Stimulated activated CD8-positive, alpha-beta memory T cell treated with anti-CD3 and anti-CD28 coated beads, Interleukin-12 subunit alpha, Interleukin-12 subunit beta, amount 100 ng/mL, for 24 hours (primary cell): ENCODE results near the gene TEX13B.
"Not testable (repeated sequence)": the region's sequence is repeated elsewhere in the genome, so short reads cannot be mapped to it uniquely, and the experiment has no call there.

Experiments
- DNase-seq: peaks from one replicate; pipeline ENCODE4 v3.0.0-alpha.2; 2020; ENCODE audit errors: extremely low read depth

TEX13B gene, protein sequence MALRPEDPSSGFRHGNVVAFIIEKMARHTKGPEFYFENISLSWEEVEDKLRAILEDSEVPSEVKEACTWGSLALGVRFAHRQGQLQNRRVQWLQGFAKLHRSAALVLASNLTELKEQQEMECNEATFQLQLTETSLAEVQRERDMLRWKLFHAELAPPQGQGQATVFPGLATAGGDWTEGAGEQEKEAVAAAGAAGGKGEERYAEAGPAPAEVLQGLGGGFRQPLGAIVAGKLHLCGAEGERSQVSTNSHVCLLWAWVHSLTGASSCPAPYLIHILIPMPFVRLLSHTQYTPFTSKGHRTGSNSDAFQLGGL

DNA sequence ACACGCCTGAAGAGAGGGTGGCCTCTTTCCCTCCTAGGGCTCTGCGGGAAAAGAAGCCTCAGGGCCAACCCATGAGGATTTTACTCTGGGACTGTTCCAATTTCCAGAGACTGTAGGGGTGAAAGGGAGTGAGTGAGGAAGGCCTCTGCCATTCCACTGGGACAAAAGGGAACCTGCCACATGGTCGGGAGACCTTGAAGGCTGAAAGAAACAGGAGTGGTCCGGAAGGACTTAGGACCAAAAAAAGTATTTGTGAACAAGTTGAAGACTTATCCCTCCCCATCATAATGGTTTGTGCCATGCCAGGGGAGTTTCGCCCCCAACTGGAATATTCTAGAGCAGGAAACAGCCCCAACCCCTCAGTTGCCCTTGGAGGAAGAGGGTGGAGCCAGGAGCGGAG lies at the start of gene TEX13B:
Gene TEX13B (minus strand): TSS at position 15 of the 400 bp plus-strand sequence. CDS start 243 bp downstream, outside the sequence.
- no peak for DNase-seq

DNA sequence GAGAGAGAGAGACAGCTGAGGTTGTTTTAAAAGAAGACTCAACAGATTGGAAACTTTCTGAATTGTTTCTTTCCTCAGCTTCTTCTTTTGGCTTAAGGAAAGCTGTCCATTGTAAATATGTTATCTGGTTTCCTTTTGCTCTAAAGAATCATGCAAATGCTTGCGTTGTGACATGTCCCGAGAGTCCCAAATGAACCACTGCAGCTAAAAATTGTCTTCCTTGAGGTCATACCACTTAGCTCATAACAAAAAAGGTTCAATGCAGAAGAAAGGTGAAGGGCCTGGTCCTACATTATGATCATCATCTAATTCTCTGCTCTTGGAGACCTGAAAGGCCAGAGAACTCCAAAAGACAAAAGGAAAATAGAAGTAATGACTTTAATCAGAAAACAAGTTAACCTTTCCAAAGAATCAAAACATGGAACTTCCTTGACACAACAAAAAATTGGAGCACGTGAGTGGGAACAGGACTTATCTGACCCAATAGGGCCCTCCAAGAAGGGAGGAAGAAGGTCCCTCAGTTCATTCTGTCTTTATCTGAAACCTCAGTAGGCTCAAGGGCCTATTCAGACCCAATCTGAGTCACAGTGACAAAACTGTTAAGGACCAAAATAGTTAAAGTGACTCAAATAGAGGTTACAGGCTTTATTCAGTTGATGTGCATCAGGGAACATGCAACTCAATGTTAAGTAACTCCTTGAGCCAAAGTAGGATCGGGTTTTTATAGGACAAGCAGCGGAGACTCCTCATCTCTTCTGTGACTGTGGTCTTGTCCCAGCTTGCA lies 48.0 kb upstream of the TEX13B start:
- DNase-seq, result no peak

DNA sequence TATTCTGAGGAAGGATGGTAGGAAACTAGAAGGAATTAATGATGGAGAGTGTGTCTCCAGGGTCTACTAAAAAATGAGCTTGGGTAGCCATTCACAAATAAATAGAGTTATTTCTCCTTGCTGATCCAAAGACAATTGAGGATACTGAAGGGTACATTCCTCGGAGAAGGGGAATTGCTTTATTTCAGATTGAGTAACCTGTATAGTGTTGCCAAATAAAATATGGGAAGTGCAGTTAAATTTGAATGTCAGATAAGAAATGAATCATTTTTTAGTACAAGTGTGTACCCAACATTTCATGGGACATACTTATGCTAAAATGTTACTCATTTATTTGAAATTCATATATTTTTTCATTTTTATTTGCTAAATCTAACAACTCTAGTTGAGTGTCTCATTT lies 46.7 kb upstream of the TEX13B start:
- no peak for DNase-seq

DNA sequence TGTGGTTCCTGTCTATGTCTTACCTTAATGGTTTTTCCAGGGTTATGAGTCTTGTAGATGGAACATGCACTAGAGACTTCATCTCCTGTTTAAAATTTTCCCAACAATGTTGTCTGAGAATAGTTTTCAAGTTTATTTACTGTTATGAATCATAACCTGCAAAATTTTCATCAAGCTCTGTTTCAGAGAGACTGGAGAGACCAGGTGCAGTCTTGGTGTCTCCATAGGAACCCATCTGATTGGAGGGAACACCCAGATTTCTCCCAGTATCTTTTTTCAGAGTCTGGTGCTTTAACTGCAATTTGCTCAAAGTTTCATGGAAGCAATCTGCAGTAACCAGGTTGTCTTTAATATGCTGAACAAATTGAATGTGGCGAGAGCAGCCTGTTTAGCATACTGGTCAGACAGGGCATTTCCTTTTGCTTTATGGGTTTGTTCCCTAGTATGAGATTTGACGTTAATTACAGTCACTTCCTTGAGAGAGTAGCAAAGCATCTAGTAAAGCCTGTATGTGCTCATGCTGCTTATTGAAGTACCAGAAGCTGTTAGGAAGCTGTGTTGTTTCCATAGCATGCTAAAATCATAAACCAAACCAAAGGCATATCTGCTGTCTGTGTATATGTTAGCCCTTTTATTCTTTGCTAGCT lies 43.9 kb upstream of the TEX13B start:
- DNase-seq, result no peak

DNA sequence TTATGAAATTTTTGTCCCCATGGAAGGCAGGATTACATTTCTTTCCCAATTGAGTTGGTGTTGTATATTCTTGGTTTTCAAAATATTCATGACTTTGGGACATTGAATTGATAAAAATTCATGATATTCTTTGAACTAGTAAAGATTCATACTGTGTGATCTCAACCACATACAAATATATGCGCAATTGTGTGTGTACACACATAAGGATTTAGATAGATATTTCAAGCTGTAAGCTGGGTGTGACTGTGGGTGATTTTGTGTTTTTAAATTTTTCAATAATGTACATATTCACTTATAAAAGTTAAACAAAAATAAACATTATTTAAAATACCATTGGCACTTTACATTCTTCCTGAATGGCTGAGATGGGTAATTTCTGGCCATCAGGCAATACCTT lies 43.2 kb upstream of the TEX13B start:
- DNase-seq, result no peak

DNA sequence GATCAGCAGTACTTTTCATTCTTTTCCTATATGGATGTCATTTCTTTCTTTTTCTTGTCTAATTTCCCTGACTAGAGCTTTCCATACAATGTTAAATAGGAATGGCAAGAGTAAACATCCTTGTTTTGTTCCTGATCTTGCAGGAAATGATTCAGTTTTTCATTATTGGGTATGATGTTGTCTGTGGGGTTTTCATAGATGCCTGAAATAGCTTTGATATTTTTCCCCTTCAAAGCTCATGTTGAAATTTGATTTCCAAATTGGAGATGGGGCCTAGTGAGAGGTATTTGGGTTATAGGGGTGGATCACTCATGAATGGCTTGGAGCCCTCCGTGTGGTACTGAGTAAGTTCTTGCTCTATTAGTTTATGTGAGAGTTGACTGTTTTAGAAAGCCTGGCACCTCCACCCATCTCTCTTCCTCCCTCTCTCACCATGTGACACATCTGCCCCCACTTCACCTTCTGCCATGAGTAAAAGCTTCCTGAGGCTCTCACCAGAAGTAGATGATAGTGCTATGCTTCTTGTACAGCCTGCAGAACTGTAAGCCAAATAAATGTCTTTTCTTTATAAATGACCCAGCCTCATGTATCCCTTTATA lies 40.4 kb upstream of the TEX13B start:
- no peak for DNase-seq

DNA sequence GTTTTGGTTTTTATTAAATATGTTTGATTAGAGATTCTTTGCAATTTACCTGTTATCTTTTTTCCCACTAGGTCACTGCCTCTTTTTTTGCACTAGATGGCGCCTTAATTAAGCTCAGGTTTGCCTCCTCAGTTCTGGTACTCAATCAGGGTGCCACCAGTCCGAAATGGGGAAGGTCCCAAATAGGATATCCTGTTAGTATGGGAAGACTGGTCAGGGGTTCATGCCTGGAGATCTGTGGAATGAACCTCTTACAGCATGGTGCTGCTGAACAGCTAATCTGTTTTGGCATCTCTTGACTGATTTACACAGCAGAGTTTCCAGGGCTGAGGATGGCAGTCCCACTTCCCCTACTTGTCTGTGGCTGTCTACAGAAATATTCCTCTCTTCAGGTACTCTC lies 38.5 kb upstream of the TEX13B start:
- no peak for DNase-seq

DNA sequence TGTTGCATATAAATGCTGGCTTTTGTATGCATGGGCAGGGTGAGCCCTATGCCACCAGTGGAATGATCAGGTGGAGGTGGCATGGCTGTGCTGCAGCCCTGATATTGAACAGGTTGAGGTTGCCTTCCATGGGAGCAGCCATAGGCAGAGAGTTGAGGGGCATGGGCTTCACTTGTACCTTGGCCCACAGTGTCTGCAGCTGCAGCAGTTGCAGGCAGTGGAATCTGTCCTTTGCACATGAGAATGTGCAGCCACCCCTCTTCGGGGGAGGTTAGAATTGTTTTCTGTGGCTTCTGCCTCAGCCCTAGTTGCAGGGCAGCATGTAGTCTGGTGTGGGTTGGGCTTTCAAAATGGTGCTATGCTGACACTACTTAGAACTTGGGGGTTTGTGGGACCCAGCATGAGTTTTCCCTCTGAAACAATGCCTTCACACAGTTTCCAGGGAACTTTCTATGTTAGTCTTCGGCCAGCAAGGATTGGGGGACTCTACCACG lies 37.3 kb upstream of the TEX13B start:
- no peak for DNase-seq

DNA sequence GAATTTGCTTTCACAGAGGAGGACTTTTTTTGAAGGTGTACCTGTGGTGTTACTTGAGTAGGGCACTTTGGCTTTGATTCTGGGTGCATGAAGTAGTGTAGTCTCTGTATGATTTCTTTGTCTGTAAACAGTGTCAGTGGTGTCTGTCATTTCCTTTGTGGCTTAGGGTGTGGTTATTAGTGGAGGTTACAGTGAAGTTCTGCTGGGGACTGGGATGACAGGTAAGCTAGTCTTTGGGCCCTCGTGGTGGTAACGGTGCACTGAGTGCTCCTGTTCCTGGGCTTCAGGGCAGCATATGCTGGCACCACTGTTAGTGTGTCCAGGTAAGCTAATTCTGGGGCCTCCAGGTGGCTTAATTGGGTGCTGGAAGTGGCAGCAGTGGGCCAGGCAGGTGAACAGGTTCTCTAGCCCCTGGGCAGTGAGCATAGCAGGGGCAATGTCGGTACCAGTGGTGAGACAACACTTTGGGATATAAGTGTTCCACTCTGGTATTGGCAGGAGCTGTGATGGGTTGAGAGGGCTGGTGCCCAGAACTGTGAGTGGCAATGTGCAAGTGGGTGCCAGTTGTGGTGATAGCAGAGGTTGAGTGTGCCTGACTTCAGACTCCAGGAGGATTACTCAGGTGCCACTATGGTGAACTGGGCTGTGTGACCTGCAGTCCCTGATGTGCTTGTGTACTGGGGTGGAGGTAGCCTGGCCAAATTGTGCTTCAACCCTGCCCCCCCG lies 36.6 kb upstream of the TEX13B start:
- DNase-seq, result no peak

DNA sequence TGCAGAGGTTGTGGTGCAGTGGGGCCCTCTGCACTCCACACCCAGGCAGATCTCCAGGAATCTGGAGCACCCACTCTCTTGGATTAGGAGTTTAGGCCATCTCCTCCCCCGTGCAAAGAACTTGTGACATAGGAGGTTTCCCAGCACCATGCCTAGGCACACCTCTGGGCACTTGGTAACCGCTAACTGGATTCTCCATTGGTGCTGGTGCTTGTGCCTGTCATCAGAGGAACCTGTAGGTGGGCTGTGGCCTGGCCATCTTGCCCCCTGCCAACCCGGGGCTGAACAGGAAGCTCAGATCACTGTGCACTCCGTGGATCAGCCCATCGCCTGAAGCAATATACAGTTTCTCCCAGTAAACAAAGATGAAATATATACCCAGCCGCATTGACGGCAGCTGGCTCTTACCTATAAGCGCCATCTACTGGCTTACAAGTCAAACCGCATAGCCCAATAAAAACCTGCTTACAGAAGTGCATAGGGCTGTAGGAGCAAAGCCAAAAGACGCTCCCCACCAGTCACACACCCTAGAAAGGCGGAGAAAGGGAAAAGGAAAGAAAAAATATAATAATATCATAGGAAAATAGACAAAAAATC lies 19.1 kb upstream of the TEX13B start:
- DNase-seq, result no peak

DNA sequence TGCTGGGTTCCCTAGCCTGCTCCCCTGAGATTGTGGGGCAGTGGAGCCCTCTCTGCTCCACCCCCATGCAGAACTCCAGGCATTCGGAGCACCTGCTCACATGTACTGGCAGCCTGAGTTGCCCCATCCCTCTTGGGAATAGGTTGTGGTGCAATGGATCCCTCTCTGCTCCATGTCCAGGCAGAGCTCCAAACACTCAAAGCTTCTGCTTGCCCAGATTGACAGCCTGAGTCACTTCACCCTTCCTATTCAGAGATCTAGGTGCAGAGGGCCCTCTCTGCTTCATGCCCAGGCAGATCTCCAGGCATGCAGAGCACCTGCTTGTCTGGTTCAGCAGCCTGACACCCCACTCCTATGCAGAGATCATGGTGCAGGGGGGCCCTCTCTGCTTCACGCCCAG lies 18.6 kb upstream of the TEX13B start:
- DNase-seq, result no peak

DNA sequence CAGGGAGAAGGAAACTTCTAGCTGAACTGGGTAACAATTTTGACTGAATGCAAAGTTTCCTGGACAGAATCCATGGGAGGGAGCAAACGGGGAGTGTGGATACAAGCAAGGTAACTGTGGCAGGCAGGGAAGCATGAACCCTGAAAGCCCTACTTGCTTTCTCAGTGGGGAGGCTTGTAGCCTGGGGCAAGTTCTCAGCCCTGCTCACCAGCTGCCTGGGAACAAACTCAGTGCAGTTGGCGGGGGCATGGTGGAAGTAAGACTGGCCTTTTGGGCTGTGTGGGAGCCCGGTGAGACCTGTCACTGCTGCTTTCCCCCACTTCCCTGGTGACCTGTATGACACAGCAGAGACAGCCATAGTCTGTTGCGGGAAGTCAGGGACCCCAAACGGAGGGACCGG lies 14.0 kb upstream of the TEX13B start:
- no peak for DNase-seq

DNA sequence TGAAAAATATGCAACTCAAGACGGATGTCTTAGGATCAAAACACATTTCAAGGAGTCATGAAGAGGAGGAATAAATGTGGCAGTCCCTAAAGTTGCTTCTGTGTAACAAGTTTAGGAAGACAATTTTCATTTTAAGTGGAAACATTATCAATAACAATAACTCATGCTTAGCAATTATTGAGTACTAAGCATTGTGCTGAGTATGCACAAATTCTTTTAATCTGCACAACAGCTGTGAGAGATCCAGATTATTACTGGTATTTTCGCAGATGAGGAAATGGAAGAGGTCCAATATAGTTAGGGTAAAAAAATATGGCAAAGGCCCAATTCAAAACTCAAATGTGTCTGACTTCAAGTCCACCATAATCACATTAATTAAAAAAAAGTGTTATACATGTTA lies 2.9 kb upstream of the TEX13B start:
- DNase-seq, result no peak

DNA sequence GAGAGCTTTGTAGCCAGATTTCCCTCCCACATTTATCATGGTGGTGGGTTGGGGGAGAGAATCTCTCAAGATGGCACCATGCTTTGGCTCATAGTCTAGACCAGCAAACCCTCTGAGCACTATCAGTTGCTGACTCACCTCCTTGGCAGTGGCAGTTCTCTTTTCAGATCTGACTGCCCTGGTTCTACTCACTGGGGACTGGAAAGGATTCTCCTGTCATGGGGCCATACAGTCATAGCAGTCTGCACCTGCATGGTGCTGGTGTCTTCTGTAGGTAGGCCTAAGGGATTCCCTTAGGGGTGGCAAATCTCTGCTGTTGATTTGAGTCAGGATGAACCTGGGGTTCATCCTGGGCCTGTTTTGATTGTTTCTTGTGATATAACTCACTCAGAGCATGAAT lies 2.6 kb downstream of the TEX13B start:
- DNase-seq, result no peak

DNA sequence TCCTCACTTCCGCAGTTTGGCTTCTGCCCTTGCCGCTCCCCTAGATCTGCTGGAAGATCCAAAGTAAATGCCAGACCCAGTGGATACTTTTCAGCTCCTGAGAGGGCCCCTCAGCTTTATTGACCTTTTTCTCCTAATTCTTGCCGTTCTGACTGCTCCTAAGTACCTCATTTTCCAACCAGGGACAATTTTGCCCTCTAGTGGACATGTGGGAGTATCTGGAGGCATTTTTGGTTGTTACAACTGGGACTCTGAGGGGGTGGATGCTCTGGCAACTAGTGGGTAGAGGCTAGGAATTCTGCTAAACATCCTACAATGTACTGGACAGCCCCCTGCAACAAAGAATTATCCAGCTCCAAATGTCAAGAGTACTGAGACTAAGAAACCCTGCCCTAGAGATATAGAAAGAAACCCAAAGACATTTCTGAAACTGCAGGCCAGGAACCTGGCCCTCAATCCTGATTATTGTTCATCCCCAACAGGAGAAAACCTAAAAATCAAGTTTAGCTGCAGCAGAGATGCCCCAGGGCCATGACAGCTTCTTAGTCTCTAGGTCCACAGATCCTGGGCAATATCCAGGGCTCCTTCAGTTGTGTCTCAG lies 3.4 kb downstream of the TEX13B start:
- no peak for DNase-seq

DNA sequence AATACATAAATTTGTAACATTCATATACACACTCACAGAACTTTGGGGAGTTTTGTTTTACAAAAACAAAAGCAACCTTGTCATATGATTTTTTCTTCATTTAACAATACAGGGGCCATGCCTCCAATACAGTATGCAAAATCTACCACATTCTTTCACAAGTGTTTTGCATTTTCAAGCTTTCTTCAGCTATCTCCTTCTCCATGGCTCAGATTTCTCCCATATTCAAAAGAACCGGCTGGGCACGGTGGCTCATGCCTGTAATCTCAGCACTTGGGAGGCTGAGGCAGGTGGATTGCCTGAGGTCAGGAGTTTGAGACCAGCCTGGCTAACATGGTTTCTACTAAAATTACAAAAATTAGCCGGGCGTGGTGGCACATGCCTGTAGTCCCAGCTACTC lies 4.1 kb downstream of the TEX13B start:
- no peak for DNase-seq

DNA sequence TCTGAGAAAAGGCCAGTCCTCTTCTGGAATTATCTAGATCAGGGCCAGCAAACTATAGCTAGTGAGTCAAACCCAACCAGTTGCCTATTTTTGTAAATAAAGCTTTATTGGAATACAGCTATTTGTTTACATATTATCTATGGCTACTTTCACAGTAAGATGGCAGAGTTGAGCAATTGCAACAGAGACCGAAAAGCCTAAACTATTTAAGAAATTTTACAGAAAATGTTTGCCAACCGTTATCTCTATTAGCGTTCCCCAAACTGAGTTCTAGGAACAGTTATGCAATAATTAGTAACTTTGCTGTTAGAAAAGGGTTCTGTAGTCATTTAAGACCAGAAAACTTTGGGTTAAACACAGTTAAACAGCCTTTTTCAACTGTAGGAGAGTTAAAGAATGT lies 10.5 kb downstream of the TEX13B start:
- DNase-seq, result no peak

DNA sequence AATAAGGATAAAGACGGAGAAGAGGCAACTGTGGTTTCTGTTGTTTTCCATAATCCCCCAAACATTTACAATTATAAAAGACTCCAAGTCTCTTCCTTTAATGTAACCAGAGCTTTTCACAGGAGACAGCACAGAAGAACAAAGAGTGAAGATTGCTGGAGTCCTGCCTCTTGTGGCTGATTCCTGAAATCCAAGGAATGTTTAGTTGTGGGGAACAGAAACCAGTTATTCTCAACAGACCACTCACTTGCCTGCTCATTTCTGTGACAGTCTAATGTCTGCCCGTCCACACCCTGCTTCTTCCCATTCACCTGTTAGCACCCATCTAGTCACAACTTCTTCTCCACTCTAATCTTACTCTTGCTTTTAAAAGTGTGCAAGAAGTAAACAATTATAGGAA lies 12.1 kb downstream of the TEX13B start:
- no peak for DNase-seq

DNA sequence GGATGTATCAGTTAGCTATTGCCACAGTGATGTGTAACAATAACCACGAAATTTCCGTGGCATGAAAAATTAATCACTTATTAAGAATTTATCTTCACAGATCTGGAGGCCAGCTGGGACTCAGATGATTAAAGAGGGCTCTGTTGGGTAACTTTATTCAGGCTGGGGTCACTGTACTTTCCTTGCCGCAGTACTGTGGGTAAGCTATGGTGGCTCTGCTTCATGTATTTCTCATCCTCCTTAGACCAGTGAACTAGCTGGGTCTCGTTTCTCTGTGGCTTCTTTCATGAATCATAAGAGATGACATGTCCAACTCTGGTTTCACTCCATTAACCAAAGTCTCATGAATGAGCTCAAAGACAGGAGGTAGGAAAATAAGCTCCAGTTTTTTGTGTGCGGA lies 13.5 kb downstream of the TEX13B start:
- DNase-seq, result no peak

DNA sequence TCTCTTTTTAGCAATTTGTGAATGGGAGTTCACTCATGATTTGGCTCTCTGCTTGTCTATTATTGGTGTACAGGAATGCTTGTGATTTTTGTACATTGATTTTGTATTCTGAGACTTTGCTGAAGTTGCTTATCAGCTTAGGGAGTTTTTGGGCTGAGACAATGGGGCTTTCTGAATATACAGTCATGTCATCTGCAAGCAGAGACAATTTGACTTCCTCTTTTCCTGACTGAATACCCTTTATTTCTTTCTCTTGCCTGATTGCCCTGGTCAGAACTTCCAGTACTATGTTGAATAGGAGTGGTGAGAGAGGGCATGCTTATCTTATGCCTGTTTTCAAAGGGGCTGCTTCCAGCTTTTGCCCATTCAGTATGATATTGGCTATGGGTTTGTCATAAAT lies 26.8 kb downstream of the TEX13B start:
- DNase-seq, result not testable (repeated sequence)

DNA sequence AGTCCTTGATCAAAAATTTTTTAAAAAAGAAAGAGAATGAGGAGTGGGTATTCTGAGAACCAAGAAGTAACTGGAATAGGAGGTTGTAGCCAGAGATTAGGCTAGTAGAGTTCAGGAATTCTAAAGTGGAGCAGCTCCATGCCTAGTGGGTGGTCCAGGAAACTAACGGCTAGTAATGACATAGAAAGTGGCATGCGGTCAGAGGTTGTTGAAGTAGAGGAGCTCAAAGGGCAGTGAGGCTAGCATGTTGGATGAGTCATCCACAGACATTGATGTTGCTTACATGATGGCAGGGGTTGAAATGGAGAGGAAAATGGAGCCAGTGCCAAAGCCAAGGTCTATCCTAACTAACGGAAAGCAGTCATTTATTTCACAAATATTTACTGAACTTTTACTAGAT lies 42.1 kb downstream of the TEX13B start:
- DNase-seq, result no peak
